Measurements from ENCODE around the gene SERBP1. TPM values are rescaled to one million over a fixed set of nuclear protein-coding genes. Genes with fewer than 3 reads are reported as not detected.

Gene SERBP1
- total RNA-seq, 1 experiment from 2014 or later, result 447 TPM

DNA sequence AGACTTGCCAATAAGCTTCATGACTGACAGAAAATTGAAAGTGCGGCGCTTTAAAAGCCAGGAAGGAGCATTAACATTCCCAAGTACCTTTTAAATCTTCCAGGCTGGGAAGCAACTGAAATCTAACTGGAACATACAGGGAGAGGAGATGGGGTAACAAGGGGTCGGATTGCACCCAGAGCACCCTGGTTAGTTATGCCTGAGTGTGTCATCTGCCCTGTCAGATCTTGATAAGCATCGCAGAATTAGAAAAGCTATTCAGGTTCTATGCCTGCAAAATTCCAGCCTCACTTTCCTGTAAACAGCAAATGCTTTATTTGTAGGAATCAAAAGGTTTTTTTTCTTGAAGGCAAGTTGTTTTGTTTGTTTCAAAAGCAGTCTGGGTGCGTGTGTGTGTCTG lies 58.5 kb downstream of the SERBP1 start:
- ChIA-PET POLR2A (ENCODE audit: low non-redundant PET) (no interaction called here), CTCF (no interaction called here)
- no peaks in the 10 kb centered on the region for H3K36me3 ChIP-seq (ENCODE audit: insufficient read depth, low read length, poor library complexity, severe bottlenecking)
- TF ChIP-seq EZH2 (IDR thresholded peaks at IDR 0.05; ENCODE audit: borderline replicate concordance, low read depth, low read length, poor library complexity, severe bottlenecking), result no peak
- TF ChIP-seq, protein P1, sequence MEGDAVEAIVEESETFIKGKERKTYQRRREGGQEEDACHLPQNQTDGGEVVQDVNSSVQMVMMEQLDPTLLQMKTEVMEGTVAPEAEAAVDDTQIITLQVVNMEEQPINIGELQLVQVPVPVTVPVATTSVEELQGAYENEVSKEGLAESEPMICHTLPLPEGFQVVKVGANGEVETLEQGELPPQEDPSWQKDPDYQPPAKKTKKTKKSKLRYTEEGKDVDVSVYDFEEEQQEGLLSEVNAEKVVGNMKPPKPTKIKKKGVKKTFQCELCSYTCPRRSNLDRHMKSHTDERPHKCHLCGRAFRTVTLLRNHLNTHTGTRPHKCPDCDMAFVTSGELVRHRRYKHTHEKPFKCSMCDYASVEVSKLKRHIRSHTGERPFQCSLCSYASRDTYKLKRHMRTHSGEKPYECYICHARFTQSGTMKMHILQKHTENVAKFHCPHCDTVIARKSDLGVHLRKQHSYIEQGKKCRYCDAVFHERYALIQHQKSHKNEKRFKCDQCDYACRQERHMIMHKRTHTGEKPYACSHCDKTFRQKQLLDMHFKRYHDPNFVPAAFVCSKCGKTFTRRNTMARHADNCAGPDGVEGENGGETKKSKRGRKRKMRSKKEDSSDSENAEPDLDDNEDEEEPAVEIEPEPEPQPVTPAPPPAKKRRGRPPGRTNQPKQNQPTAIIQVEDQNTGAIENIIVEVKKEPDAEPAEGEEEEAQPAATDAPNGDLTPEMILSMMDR (conservative IDR thresholded peaks at IDR 0.05; ENCODE audit: low read depth, low read length), result no peak
- DNase-seq (ENCODE audit: low spot score), result no peak
- no peak overlapping the region for H3K4me3 ChIP-seq (ENCODE audit: low read depth, low read length, poor library complexity, severe bottlenecking)
- no peak overlapping the region for H3K27ac ChIP-seq (ENCODE audit: low read depth, low read length, poor library complexity, severe bottlenecking)
- no TSS peak for BruUV-seq (replicated peaks)
- intact Hi-C loops (cut with micrococcal nuclease; ENCODE audit: unreplicated experiment), result no loop called here
- H3K9me3 ChIP-seq (ENCODE audit: low read depth, low read length, poor library complexity, severe bottlenecking), result no peaks in the 10 kb centered on the region
- no peaks in the 10 kb centered on the region for H3K27me3 ChIP-seq (replicated peaks; ENCODE audit: insufficient read depth, low read depth, low read length, poor library complexity)
- H3K4me1 ChIP-seq (ENCODE audit: insufficient read depth, low read length, poor library complexity, severe bottlenecking), result peaks cover 4% of the 10 kb centered on the region

DNA sequence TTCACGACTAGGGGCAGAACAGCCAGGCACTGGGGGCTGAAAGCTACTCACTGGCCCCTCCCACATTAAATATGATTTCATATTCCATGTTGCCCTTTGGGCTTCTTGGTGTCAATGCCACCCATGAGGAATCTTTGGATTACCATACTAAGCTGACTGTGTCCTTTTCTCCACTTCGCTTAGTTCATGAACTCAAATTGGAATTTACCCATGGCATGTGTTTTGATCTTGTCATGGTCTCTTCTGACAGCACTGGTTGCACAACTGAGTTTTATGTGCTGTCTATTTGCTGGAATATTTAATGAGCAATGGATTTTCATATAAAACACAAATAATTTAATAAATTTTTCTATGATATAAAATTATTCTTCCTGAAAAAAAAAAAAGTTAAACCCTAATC lies 59.2 kb downstream of the SERBP1 start:
- DNase-seq (ENCODE audit: low spot score), result no peak
- Histone ChIP-seq H3K27ac (ENCODE audit: low read depth, low read length, poor library complexity, severe bottlenecking) (no peak overlapping the region), H3K9me3 (ENCODE audit: low read depth, low read length, poor library complexity, severe bottlenecking) (no peaks in the 10 kb centered on the region), H3K27me3 (replicated peaks; ENCODE audit: insufficient read depth, low read depth, low read length, poor library complexity) (no peaks in the 10 kb centered on the region), H3K36me3 (ENCODE audit: insufficient read depth, low read length, poor library complexity, severe bottlenecking) (no peaks in the 10 kb centered on the region), H3K4me1 (ENCODE audit: insufficient read depth, low read length, poor library complexity, severe bottlenecking) (peaks cover 4% of the 10 kb centered on the region), H3K4me3 (ENCODE audit: low read depth, low read length, poor library complexity, severe bottlenecking) (no peak overlapping the region)
- CTCF ChIA-PET, result no interaction called here
- POLR2A ChIA-PET (ENCODE audit: low non-redundant PET), result no interaction called here
- no TSS peak for BruUV-seq (replicated peaks)
- no peak for TF ChIP-seq EZH2 (IDR thresholded peaks at IDR 0.05; ENCODE audit: borderline replicate concordance, low read depth, low read length, poor library complexity, severe bottlenecking)
- TF ChIP-seq, protein P1 (conservative IDR thresholded peaks at IDR 0.05; ENCODE audit: low read depth, low read length), result no peak
- intact Hi-C loops (cut with micrococcal nuclease; ENCODE audit: unreplicated experiment), result no loop called here

DNA sequence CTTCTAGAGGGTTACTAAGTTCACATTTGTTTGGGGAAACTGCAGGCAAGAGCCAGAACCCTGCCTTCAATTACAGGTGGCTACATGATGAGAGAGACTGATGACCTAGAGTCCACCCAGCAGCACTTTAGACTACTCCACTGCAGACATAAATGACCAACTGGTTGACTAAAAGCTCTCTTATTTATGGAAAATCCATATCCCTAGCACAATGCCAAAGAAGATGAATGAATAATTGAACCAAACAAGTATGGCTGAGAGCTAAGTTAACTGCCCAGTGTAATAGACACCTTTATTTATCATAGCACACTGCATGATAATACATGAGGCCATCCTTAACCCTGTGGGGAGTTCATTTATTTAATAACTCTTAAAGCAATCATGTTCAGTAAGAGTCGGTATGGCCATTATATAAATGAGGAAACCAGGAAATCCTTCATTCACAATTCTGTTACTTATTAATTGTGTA lies 62.1 kb downstream of the SERBP1 start:
- intact Hi-C loops (cut with micrococcal nuclease; ENCODE audit: unreplicated experiment), result no loop called here
- no peaks in the 10 kb centered on the region for H3K9me3 ChIP-seq (ENCODE audit: low read depth, low read length, poor library complexity, severe bottlenecking)
- CTCF ChIA-PET, result no interaction called here
- BruUV-seq (replicated peaks), result no TSS peak
- H3K4me1 ChIP-seq (ENCODE audit: insufficient read depth, low read length, poor library complexity, severe bottlenecking), result peaks cover 4% of the 10 kb centered on the region
- no peaks in the 10 kb centered on the region for H3K27me3 ChIP-seq (replicated peaks; ENCODE audit: insufficient read depth, low read depth, low read length, poor library complexity)
- TF ChIP-seq EZH2 (IDR thresholded peaks at IDR 0.05; ENCODE audit: borderline replicate concordance, low read depth, low read length, poor library complexity, severe bottlenecking), result no peak
- TF ChIP-seq, protein P1 (conservative IDR thresholded peaks at IDR 0.05; ENCODE audit: low read depth, low read length), result no peak
- POLR2A ChIA-PET (ENCODE audit: low non-redundant PET), result no interaction called here
- H3K36me3 ChIP-seq (ENCODE audit: insufficient read depth, low read length, poor library complexity, severe bottlenecking), result no peaks in the 10 kb centered on the region
- DNase-seq (ENCODE audit: low spot score), result no peak
- H3K27ac ChIP-seq (ENCODE audit: low read depth, low read length, poor library complexity, severe bottlenecking), result no peak overlapping the region
- no peak overlapping the region for H3K4me3 ChIP-seq (ENCODE audit: low read depth, low read length, poor library complexity, severe bottlenecking)

All from A673 (cell line).